ENCODE results near the gene CD27. TPM values are rescaled to one million over a fixed set of nuclear protein-coding genes. Genes with fewer than 3 reads are reported as not detected.

CD27 gene
- total and polyA plus RNA-seq, 2 of the 13 experiments (the other 11 are each of a cell fraction or from before 2014, with no cell fraction given) = 0.12 TPM; not detected in 1

DNA sequence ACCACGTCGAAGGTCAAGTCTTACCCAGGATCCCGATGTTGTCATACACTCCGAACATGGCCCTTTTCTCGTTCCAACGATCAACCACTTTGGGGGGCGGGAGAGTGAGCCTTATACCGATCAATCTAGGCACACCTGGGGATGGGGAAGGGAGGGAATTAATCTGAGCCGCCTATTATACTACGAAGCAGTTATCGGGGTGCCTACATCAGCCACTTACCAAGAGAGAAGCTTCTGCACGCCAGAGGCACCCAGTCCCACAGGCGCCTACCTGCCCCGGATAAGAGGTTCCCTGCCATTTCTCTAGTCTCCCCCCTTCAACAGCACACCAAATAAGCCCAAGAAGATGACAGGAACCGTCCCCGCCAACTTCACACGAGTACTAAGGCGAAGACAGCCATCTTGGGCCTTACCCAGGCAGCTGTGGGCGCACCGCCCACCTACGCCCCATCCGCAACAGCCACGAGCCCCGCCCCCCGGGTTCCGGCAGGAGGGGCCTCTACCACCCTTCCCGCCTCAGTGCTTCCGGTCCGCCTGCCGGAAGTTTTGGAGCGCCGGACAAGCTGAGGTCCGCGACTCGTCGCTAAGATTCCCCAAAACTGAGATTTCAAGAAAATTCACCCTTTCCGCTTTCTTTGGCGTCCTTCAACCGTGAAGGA is 48.2 kb downstream of the CD27 start, which contains the start of gene MRPL51 (continued):
- no peak for TF ChIP-seq ZNF747 (CRISPR knock-in tag; IDR thresholded peaks at IDR 0.05; ENCODE audit: borderline replicate concordance)
- TF ChIP-seq SRSF9 (IDR thresholded peaks at IDR 0.05; ENCODE audit: borderline replicate concordance, insufficient read depth, low read depth, low read length, poor library complexity, severe bottlenecking) = no peak
- TF ChIP-seq HOXA3 (CRISPR knock-in tag; IDR thresholded peaks at IDR 0.05) = peak; percentile 55; the same call in 1 of the 2 replicates
- TF ChIP-seq ZFP36L2 (CRISPR knock-in tag; IDR thresholded peaks at IDR 0.05) = no peak
- TF ChIP-seq KAT2B (IDR thresholded peaks at IDR 0.05; ENCODE audit: borderline replicate concordance, low read depth, low read length) = no peak
- TF ChIP-seq SUZ12 (IDR thresholded peaks at IDR 0.05; ENCODE audit: low read depth, low read length) = no peak
- no peak for TF ChIP-seq ZMYM3 (CRISPR knock-in tag; IDR thresholded peaks at IDR 0.05)
- TF ChIP-seq, protein P1, sequence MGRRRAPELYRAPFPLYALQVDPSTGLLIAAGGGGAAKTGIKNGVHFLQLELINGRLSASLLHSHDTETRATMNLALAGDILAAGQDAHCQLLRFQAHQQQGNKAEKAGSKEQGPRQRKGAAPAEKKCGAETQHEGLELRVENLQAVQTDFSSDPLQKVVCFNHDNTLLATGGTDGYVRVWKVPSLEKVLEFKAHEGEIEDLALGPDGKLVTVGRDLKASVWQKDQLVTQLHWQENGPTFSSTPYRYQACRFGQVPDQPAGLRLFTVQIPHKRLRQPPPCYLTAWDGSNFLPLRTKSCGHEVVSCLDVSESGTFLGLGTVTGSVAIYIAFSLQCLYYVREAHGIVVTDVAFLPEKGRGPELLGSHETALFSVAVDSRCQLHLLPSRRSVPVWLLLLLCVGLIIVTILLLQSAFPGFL (CRISPR knock-in tag; IDR thresholded peaks at IDR 0.05) = no peak
- TF ChIP-seq ZNF670 (CRISPR knock-in tag; IDR thresholded peaks at IDR 0.05; ENCODE audit: borderline replicate concordance) = peak; percentile 46; the same call in 1 of the 2 replicates
- 0 out of 2 replicates have a peak, but pooled peaks have one; percentile 49 for TF ChIP-seq RXRB (CRISPR knock-in tag; IDR thresholded peaks at IDR 0.05; ENCODE audit: borderline replicate concordance)
- TF ChIP-seq, protein P2, sequence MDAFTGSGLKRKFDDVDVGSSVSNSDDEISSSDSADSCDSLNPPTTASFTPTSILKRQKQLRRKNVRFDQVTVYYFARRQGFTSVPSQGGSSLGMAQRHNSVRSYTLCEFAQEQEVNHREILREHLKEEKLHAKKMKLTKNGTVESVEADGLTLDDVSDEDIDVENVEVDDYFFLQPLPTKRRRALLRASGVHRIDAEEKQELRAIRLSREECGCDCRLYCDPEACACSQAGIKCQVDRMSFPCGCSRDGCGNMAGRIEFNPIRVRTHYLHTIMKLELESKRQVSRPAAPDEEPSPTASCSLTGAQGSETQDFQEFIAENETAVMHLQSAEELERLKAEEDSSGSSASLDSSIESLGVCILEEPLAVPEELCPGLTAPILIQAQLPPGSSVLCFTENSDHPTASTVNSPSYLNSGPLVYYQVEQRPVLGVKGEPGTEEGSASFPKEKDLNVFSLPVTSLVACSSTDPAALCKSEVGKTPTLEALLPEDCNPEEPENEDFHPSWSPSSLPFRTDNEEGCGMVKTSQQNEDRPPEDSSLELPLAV (CRISPR knock-in tag; conservative IDR thresholded peaks at IDR 0.05; ENCODE audit: low read depth) = no peak
- TF ChIP-seq ZNF776 (CRISPR knock-in tag; IDR thresholded peaks at IDR 0.05) = no peak
- no peak for TF ChIP-seq ZMAT3 (CRISPR knock-in tag; conservative IDR thresholded peaks at IDR 0.05)
- TF ChIP-seq ZNF263 (CRISPR knock-in tag; IDR thresholded peaks at IDR 0.05) = no peak
- TF ChIP-seq, protein P3, sequence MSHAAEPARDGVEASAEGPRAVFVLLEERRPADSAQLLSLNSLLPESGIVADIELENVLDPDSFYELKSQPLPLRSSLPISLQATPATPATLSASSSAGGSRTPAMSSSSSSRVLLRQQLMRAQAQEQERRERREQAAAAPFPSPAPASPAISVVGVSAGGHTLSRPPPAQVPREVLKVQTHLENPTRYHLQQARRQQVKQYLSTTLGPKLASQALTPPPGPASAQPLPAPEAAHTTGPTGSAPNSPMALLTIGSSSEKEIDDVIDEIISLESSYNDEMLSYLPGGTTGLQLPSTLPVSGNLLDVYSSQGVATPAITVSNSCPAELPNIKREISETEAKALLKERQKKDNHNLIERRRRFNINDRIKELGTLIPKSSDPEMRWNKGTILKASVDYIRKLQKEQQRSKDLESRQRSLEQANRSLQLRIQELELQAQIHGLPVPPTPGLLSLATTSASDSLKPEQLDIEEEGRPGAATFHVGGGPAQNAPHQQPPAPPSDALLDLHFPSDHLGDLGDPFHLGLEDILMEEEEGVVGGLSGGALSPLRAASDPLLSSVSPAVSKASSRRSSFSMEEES (CRISPR knock-in tag; IDR thresholded peaks at IDR 0.05) = no peak; the same call in 1 of the 2 replicates
- TF ChIP-seq, protein P4, sequence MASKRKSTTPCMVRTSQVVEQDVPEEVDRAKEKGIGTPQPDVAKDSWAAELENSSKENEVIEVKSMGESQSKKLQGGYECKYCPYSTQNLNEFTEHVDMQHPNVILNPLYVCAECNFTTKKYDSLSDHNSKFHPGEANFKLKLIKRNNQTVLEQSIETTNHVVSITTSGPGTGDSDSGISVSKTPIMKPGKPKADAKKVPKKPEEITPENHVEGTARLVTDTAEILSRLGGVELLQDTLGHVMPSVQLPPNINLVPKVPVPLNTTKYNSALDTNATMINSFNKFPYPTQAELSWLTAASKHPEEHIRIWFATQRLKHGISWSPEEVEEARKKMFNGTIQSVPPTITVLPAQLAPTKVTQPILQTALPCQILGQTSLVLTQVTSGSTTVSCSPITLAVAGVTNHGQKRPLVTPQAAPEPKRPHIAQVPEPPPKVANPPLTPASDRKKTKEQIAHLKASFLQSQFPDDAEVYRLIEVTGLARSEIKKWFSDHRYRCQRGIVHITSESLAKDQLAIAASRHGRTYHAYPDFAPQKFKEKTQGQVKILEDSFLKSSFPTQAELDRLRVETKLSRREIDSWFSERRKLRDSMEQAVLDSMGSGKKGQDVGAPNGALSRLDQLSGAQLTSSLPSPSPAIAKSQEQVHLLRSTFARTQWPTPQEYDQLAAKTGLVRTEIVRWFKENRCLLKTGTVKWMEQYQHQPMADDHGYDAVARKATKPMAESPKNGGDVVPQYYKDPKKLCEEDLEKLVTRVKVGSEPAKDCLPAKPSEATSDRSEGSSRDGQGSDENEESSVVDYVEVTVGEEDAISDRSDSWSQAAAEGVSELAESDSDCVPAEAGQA (IDR thresholded peaks at IDR 0.05; ENCODE audit: low read depth) = peak; percentile 45; the same call in 1 of the 2 replicates
- TF ChIP-seq, protein P4 (CRISPR knock-in tag; IDR thresholded peaks at IDR 0.05; ENCODE audit: borderline replicate concordance) = no peak
